Raji (cell line): Measurements from ENCODE around the gene CLUH.

Experiments used
- POLR2A ChIP-seq: IDR thresholded peaks from 2 replicates; pipeline ENCODE4 v1.6.1; 2011; ENCODE audit warnings: low read depth, low read length, control low read depth; ENCODE audit not compliant: insufficient read depth

The CLUH gene

DNA sequence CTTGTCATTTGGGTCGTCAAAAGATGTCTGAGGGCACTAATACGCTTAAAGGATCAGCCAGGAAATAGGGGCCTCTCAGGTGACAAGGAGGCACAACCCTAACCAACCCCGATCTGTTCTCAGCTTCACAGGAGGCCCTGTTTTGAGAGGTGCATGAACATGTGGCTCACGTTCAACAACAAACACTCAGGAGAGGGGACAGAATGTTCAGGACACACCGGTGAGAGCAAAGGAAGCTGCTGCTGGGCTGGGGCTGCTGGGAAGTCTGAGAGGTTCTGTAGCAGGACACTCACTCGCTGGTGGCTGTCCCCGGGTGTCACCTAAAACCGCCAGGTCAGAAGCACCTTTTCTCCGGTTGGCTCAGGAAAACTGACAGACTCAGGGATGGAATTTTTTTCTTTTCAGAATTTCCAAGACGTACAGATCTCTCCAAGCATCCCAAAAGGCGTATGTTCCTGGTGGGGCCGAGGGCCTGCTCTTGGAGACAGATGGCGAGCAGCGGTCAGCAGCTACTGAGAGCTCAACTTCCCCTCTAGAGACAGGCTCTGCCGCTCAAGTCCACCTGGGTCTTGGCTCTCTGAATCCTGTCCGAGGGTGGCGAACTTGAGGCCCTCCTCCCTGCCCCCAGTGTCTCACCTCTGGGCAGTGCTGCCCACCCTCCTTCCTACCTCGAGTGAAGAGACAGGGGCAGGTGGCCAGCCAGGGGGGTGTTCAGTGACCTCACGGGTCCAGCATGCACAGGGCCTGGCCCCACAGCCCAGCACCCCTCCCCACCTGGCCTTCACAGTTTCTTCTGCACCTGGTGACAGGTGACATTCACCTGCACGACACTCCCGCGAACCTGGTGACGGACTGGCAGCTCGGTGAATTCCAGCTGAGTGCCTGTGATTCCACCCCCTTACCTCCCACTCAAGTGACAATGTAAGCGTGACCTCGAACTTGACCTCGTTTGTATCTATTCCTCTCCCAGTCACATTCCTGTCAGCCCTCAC lies 22.9 kb downstream of the CLUH start:
- no peak for TF ChIP-seq POLR2A

DNA sequence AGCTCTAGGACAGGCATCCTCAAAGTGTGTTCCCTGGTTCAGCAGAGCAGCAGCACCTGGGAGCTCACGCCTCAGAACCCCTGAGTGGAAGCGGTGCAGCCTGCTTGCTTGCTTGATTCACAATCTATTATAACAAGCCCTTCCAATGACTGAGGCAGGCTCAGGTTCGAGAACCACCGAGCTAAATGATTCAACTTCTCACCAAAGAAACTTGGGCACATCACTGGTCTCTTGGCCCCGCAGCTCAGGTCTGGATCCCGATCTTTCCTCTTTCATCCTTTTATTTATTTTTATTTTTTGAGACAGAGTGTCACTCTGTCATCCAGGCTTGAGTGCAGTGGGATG lies 24.5 kb downstream of the CLUH start:
- no peak for TF ChIP-seq POLR2A

DNA sequence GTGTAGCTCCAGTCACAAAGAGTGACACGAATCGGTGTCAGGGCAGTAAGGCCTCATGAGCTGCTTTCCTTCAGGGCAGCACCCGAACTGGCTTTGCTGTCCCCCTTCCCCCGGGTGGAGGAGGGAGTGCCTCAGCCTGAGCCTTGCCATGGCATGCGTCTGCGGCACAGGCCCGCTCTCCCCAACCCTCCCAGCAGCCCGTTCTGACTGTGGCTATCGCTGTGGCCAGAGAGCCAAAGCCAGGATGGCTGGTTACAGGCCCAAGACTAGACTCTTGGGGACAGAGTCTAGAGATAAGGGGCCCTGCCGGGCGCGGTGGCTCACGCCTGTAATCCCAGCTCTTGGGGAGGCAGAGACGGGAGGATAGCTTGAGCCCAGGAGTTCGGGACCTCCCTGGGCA lies 25.9 kb downstream of the CLUH start:
- no peak for TF ChIP-seq POLR2A

DNA sequence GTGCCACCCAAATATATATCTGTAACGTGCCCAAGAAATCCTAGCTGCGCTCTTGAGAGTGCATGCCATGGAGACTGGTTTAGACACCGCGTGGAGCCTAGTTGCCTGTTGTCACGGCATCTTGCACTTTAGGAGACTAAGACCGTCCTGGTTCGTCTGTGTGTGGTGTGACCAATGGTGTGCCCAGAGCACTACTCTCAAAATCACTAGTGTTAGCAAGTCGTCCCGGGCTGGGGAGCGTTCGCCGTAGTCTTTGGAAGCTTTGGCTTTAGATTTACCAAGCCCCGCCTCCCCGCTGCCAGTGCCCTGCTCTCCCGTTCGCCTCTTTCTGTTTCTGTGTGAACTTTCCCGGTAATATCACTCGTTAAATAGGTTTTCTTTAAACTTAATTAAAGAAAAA lies 27.0 kb downstream of the CLUH start:
- TF ChIP-seq POLR2A = no peak

DNA sequence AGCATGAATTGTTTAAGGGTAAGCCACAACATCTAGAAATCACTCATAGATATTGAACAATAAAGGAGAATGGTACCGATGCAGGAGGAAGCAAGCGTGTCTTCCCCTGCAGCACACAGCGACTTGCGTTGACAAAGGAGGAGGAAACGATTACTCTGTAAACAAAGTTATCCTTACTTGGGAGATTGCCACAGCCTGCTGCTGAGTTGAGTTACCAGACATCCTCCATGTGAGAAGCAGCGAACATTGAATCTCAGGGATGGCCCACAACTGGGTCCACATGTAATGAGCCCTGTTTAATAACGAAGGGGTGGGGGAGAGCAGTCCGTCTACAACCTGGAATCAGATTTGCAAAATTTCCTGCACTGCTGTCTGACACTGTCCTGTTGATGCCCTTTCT lies 27.7 kb downstream of the CLUH start:
- no peak for TF ChIP-seq POLR2A

DNA sequence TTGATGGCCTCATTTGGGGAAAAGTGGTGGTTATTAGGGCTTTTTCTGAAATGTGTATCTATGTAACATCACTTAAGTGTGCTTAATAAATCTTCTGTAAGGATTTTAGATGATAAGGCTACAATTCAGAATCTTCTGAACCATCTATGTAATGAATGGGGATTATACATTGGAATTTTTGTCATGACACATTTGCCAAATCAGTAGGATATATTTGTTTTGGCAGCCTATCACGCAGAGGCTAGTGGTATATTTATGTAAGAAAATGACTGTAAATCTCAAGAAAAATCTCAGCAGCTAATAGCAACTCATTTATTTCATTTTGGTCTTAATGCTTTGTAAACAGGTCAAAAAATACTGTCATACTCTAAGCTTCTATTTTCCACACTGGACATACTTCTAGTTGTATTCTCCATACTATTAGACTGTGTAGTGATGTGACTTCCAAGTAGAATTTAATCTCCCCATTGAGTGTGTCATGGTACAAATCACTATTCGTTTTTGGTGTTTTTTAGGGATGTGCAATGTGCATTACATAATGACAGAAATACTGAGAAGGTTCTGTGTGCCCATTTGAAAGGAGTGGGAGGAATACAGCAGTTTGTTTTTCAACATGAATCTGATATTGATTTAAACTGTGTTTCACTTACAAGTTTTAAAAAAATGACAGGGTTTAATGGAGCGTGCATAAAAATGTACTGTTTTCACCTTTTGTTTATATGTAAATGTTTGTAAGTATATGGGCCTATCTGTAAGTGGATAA lies 29.2 kb downstream of the CLUH start:
- no peak for TF ChIP-seq POLR2A

DNA sequence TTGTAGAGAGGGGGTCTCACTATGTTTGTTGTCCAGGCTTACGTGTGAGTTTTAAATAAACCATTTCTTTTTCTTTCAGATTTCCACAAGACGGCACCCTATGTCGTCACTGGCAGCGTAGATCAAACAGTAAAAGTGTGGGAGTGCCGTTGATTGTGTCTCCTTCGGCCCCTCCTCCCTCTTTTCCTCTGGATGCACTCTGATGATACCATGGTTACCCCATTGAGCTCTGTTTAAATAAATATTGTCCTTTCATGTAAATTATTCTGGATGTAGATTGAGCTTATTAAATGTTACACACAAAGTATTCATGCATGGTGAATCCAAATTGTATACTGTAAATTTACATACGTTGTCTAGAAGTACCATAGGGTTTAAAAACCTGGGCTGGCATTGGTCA lies 29.9 kb downstream of the CLUH start:
- no peak for TF ChIP-seq POLR2A

DNA sequence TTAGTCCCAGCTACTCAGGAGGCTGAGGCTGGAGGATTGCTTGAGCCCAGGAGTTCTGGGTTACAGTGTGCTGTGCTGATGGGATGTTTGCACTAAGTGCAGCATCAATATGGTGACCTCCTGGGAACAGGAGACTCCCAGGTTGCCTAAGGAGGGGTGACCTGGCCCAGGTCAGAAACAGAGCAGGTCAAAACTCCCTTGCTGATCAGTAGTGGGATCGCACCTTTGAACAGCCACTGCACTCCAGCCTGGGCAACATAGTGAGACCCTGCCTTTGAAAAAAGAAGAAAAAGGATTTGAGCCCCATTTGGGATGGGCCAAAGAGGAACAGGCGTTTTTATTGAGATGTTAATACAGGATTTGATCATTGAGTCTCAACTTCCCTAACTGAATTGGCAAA lies 30.6 kb downstream of the CLUH start:
- no peak for TF ChIP-seq POLR2A

DNA sequence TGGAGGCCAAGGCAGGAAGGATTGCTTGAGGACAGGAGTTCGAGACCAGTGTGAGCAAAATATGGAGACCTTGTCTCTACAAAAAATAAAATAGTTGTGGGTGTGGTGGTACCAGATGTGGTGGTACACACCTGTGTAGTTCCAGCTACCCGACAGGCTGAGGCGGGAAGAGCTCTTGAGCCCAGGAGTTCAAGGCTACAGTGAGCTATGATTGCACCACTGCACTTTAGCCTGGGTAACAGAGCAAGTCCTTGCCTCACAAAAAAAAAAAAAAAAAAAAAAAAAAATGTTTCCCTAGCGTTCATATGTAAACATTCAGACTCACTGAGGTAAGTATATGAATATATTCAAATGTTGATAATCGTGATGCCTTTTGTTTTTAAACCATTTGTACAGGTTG lies 39.5 kb downstream of the CLUH start:
- TF ChIP-seq POLR2A = no peak

DNA sequence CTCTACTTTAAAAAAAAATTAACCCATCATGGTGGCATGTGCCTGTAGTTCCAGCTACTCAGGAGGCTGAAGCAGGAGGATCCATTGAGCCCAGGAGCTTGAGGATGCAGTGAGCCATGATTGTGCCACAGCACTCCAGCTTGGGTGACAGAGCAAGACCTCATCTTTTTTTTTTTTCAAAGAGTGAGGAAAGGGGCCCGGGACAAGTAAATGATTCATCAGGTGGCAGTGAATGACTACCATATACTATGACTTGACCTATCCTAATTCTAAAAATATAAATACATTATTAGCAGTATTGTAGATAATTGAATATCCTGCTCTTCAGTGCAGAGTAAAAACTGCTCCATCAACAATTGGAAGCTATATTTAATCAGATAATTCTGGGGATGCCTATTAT lies 55.3 kb downstream of the CLUH start:
- TF ChIP-seq POLR2A = no peak

DNA sequence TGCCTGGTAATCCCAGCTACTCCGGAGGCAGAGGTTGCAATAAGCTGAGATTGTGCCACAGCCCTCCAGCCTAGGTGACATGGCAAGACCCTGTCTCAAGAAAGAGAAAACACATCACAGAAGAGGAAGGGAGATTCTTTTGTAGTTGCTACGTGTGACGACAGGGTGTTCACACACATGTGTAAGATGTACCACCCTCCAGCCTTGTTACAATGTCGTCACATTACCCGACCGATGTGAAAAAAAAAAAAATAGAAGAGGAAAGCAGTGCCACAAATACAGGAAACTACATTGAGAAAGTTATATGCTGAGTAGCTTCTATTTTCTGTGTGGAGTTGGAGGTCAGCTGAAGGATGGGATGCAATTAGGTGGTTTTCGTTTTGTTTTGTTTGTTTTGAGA lies 56.0 kb downstream of the CLUH start:
- TF ChIP-seq POLR2A = no peak

DNA sequence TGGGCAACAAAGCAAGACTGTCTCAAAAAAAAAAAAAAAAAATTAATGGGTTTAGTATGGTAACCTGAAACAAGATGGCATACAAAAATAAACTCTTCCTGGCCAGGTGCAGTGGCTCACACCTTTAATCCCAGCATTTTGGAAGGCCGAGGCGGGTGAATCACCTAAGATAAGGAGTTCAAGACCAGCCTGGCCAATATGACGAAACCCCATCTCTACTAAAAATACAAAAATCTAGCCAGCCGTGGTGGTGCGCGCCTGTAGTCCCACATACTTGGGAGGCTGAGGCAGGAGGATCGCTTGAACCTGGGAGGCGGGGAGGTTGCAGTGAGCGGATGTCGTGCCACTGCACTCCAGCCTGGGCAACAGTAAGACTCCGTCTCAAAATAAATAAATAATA lies 62.4 kb downstream of the CLUH start:
- TF ChIP-seq POLR2A = no peak

DNA sequence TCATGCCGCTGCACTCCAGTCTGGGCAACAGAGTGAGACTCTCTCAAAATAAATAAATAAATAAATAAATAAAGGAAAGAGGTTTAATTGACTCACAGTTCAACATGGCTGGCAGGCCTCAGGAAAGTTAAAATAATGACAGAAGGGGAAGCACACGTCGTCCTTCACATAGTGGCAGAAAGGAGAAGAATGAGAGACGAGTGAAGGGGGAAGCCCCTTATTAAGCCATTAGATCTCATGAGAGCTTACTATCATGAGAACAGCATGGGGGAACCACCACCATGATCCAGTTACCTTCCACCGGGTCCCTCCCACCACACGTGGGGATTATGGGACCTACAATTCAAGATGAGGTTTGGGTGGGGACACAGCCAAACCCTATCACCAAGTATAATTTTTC lies 63.6 kb downstream of the CLUH start:
- TF ChIP-seq POLR2A = no peak

DNA sequence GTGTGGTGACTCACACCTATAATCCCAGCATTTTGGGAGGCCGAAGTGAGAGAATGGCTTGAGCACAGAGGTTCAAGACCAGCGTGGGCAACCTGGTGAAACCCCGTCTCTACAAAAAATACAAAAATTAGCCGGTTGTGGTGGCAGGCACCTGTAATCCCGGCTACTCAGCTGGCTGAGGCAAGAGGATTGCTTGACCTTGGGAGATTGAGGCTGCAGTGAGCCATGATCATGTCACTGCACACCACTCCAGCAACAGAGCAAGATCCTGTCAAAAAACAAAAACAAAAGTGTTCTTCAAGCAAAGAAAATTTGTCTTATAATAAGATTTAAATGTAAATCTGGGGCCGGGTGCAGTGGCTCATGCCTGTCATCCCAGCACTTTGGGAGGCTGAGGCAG lies 66.6 kb downstream of the CLUH start:
- TF ChIP-seq POLR2A = no peak
